Lower leg skin (tissue), 3 donors: ENCODE measurements around the gene NINL.

Experiments
- POLR2A ChIP-seq, 2 donors: fragments of 450-650 bp; IDR thresholded peaks; one replicate each; pipeline ENCODE4 v1.6.1; 2016 to 2017; ENCODE audit warnings: antibody characterized with exemption in 2 of 2, mild to moderate bottlenecking in 1 of 2, moderate library complexity in 1 of 2
- TF ChIP-seq, protein P1 (sequence below), 3 donors: fragments of 450-650 bp; IDR thresholded peaks; one replicate each; pipeline ENCODE4 v1.5.1; 2016; ENCODE audit warnings: antibody characterized with exemption in 3 of 3, mild to moderate bottlenecking in 3 of 3, moderate library complexity in 2 of 3

DNA sequence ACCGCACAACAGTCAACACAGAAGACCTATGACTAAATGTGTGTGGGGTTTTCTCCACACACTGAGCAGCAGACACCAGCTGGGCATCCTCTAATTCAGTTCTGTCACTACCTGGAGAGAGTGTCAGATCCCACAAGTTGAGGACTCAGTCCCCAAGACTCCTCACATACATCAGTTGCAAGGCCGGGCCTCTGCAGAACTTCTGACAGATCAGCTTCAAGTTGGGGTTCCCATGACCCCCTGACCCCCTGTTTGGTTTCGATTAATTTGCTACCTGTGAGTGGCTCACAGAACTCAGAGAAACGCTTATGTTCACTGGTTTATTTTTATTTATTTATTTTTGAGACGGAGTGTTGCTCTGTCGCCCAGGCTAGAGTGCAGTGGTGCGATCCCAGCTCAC is 3.2 kb upstream of the NINL start:
- no peak for TF ChIP-seq POLR2A (IDR thresholded peaks at IDR 0.05)
- TF ChIP-seq, protein P1, sequence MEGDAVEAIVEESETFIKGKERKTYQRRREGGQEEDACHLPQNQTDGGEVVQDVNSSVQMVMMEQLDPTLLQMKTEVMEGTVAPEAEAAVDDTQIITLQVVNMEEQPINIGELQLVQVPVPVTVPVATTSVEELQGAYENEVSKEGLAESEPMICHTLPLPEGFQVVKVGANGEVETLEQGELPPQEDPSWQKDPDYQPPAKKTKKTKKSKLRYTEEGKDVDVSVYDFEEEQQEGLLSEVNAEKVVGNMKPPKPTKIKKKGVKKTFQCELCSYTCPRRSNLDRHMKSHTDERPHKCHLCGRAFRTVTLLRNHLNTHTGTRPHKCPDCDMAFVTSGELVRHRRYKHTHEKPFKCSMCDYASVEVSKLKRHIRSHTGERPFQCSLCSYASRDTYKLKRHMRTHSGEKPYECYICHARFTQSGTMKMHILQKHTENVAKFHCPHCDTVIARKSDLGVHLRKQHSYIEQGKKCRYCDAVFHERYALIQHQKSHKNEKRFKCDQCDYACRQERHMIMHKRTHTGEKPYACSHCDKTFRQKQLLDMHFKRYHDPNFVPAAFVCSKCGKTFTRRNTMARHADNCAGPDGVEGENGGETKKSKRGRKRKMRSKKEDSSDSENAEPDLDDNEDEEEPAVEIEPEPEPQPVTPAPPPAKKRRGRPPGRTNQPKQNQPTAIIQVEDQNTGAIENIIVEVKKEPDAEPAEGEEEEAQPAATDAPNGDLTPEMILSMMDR (IDR thresholded peaks at IDR 0.05), result no peak
